DOHH2 (cell line): Measurements from ENCODE around the gene CFAP92.

Source experiments
- H3F3A ChIP-seq: fragments of 200-600 bp; sonication (generic), shearing (Covaris generic); 2 replicates; pipeline ENCODE4 v1.6.0; 2016; ENCODE audit warnings: antibody characterized with exemption, mild to moderate bottlenecking; ENCODE audit not compliant: control insufficient read depth, insufficient read depth
- H3K27ac ChIP-seq: fragments of 200-600 bp; sonication (generic); 2 replicates; pipeline ENCODE4 v1.5.1; 2014; ENCODE audit warnings: low read depth, mild to moderate bottlenecking, low read length, moderate library complexity
- H3K27me3 ChIP-seq: fragments of 200-600 bp; sonication (generic); 2 replicates; pipeline ENCODE4 v1.6.1; 2014; ENCODE audit warnings: mild to moderate bottlenecking, low read length, mixed read lengths; ENCODE audit not compliant: control insufficient read depth
- H3K36me3 ChIP-seq: fragments of 200-600 bp; sonication (generic); 2 replicates; pipeline ENCODE4 v1.6.1; 2014; ENCODE audit warnings: mild to moderate bottlenecking, low read length, moderate library complexity, mixed read lengths; ENCODE audit not compliant: control insufficient read depth
- H3K4me1 ChIP-seq: fragments of 200-600 bp; sonication (generic); 2 replicates; pipeline ENCODE4 v1.6.1; 2014; ENCODE audit warnings: mild to moderate bottlenecking, low read length, mixed read lengths; ENCODE audit not compliant: control insufficient read depth
- H3K4me2 ChIP-seq: fragments of 200-600 bp; sonication (generic); 2 replicates; pipeline ENCODE4 v1.6.0; 2014; ENCODE audit warnings: mild to moderate bottlenecking, low read length, moderate library complexity
- H3K4me3 ChIP-seq: fragments of 200-600 bp; sonication (generic); 2 replicates; pipeline ENCODE4 v1.5.1; 2014; ENCODE audit warnings: mild to moderate bottlenecking, low read length, mixed read lengths
- H3K79me2 ChIP-seq: fragments of 200-600 bp; sonication (generic); 2 replicates; pipeline ENCODE4 v1.6.1; 2014; ENCODE audit warnings: mild to moderate bottlenecking, low read length, mixed read lengths; ENCODE audit not compliant: control insufficient read depth
- H3K9me2 ChIP-seq: fragments of 200-600 bp; sonication (generic); replicated peaks from 2 replicates; pipeline ENCODE4 v1.6.1; 2014; ENCODE audit warnings: mild to moderate bottlenecking, low read length, mixed read lengths; ENCODE audit not compliant: control insufficient read depth
- H3K9me3 ChIP-seq: fragments of 200-600 bp; sonication (generic); 2 replicates; pipeline ENCODE4 v1.6.1; 2014; ENCODE audit warnings: antibody characterized with exemption, low read length, mixed read lengths; ENCODE audit not compliant: control insufficient read depth, insufficient read depth
- H4K20me1 ChIP-seq: fragments of 200-600 bp; sonication (generic); 2 replicates; pipeline ENCODE4 v1.6.0; 2014; ENCODE audit warnings: low read depth, mild to moderate bottlenecking, antibody characterized with exemption, low read length, moderate library complexity; ENCODE audit not compliant: control insufficient read depth, insufficient read depth
- CTCF ChIP-seq: fragments of 200-600 bp; sonication (generic); IDR thresholded peaks from one replicate; pipeline ENCODE4 v1.5.1; 2014; ENCODE audit warnings: antibody characterized with exemption, mild to moderate bottlenecking, low read depth, low read length; ENCODE audit not compliant: poor library complexity, severe bottlenecking
- EZH2phosphoT487 ChIP-seq: fragments of 200-600 bp; sonication (generic); IDR thresholded peaks from 2 replicates; pipeline ENCODE4 v1.6.1; 2017; ENCODE audit warnings: borderline replicate concordance, mild to moderate bottlenecking, antibody characterized with exemption, low read length, moderate library complexity, mixed read lengths

The CFAP92 gene

GRCh38 chr3:128906804-128907525, 86.9 kb downstream of the CFAP92 start:
- peaks cover 92% of the 10 kb centered on the region for H3K36me3 ChIP-seq
- no peak overlapping the region for H3K4me3 ChIP-seq
- no peak overlapping the region for H3K4me2 ChIP-seq
- no peaks in the 10 kb centered on the region for H3F3A ChIP-seq
- no peak for TF ChIP-seq EZH2phosphoT487
- no peak for TF ChIP-seq CTCF
- H4K20me1 ChIP-seq = no peaks in the 10 kb centered on the region
- H3K4me1 ChIP-seq = no peaks in the 10 kb centered on the region
- H3K79me2 ChIP-seq = no peaks in the 10 kb centered on the region
- no peaks in the 10 kb centered on the region for H3K9me3 ChIP-seq
- H3K9me2 ChIP-seq = no peaks in the 10 kb centered on the region
- H3K27ac ChIP-seq = no peak overlapping the region
- H3K27me3 ChIP-seq = no peaks in the 10 kb centered on the region

GRCh38 chr3:128906031-128906803, 87.7 kb downstream of the CFAP92 start:
- H3K27me3 ChIP-seq = no peaks in the 10 kb centered on the region
- no peaks in the 10 kb centered on the region for H3K79me2 ChIP-seq
- H3K4me2 ChIP-seq = no peak overlapping the region
- H3K9me2 ChIP-seq = no peaks in the 10 kb centered on the region
- H3K9me3 ChIP-seq = no peaks in the 10 kb centered on the region
- H3F3A ChIP-seq = no peaks in the 10 kb centered on the region
- H4K20me1 ChIP-seq = no peaks in the 10 kb centered on the region
- TF ChIP-seq EZH2phosphoT487 (no peak), CTCF (no peak)
- no peak overlapping the region for H3K4me3 ChIP-seq
- H3K4me1 ChIP-seq = no peaks in the 10 kb centered on the region
- peaks cover 93% of the 10 kb centered on the region for H3K36me3 ChIP-seq
- no peak overlapping the region for H3K27ac ChIP-seq

DNA sequence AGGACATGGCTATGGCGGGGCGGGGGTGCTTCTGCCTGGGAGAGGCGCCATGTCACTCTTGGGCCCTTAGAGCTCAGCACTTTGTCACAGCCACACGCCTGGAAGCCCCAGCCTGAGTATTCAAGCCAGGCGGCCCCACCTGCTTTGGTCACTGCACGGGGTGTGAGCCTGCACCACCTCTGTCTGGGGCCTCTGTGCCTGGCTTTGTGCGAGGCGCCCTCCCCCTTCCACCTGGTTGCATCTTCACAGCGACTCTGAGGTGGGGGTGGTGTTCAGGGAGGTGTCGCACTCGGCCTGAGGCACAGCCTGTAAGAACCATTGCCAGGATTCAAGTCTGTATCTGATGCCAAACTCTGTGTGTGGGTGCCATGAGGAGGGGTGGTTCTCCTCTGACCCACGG, 90.4 kb downstream of the CFAP92 start:
- Histone ChIP-seq H3K4me2 (no peak overlapping the region), H3K4me1 (no peaks in the 10 kb centered on the region), H3K27me3 (no peaks in the 10 kb centered on the region), H3K36me3 (peaks cover 91% of the 10 kb centered on the region), H3K9me2 (no peaks in the 10 kb centered on the region), H4K20me1 (no peaks in the 10 kb centered on the region), H3K27ac (no peak overlapping the region), H3K79me2 (no peaks in the 10 kb centered on the region), H3K4me3 (no peak overlapping the region), H3F3A (no peaks in the 10 kb centered on the region), H3K9me3 (no peaks in the 10 kb centered on the region)
- TF ChIP-seq EZH2phosphoT487 (no peak), CTCF (no peak)
